A549 (cell line): Measurements from ENCODE around the gene NFIL3. TPM values are rescaled to one million over a fixed set of nuclear protein-coding genes. Genes with fewer than 3 reads are reported as not detected.
A peak's percentile ranks its signal among the peaks of the same experiment; 100 is the strongest.

Source experiments
- ATAC-seq, 2 experiments: fragments of 200-7000 bp in 1 of 2; fragments of >200 bp in 1 of 2; cut with Nextera tagmentation in 1 of 2; cut with Tn5 transposase in 1 of 2; 3 replicates each; pipeline versions ENCODE4 v1.8.0 to v1.9.1; 2018 to 2020; ENCODE audit warnings: mild to moderate bottlenecking in 1 of 2, moderate library complexity in 1 of 2
- CTCF ChIA-PET: fragments of 300-600 bp; sonication (Branson Sonifier 250); formaldehyde crosslinking; extraction: SDS; loops from one replicate; lab custom pipeline; 2021; ENCODE audit warnings: antibody characterized with exemption, inconsistent platforms; lab: Yijun Ruan, JAX
- POLR2A ChIA-PET: fragments of 350-600 bp; formaldehyde crosslinking; extraction: SDS; loops from one replicate; lab custom pipeline; 2021; ENCODE audit warnings: antibody characterized with exemption, inconsistent platforms; lab: Yijun Ruan, JAX
- DNase-seq, 2 experiments: peaks; one replicate each; pipeline versions ENCODE4 v3.0.0 to v3.0.0-alpha.2; 2011 to 2016; ENCODE audit warnings: low read depth in 1 of 2, low spot score in 1 of 2
- FAIRE-seq: peaks from 2 replicates; lab custom pipeline; 2011; peaks lifted over from hg19 to GRCh38; lab: Jason Lieb, UNC
- H3K27ac ChIP-seq, 2 experiments: fragments of >200 bp; sonication (Bioruptor Twin); formaldehyde crosslinking; 3 replicates each; pipeline ENCODE4 v1.5.1; 2016 to 2017
- H3K4me1 ChIP-seq: fragments of >200 bp; sonication (Bioruptor Twin); formaldehyde crosslinking; 3 replicates; pipeline ENCODE4 v1.6.1; 2016
- H3K4me2 ChIP-seq: fragments of >200 bp; sonication (Bioruptor Twin); formaldehyde crosslinking; 3 replicates; pipeline ENCODE4 v1.6.1; 2016
- H3K4me3 ChIP-seq: fragments of >200 bp; sonication (Bioruptor Twin); formaldehyde crosslinking; 3 replicates; pipeline ENCODE4 v1.5.1; 2016
- H3K9me3 ChIP-seq: fragments of >200 bp; sonication (Bioruptor Twin); formaldehyde crosslinking; 3 replicates; pipeline ENCODE4 v1.6.1; 2016
- EHF ChIP-seq: fragments of 250-450 bp; sonication (Bioruptor Pico); IDR thresholded peaks from 2 replicates; pipeline ENCODE4 v1.5.0; 2020; ENCODE audit warnings: mild to moderate bottlenecking
- EHMT2 ChIP-seq: fragments of 200-600 bp; sonication (generic); IDR thresholded peaks from 2 replicates; pipeline ENCODE4 v1.6.1; 2016; ENCODE audit warnings: antibody characterized with exemption, low read depth, mild to moderate bottlenecking, moderate library complexity
- FOSB ChIP-seq: fragments of 250-450 bp; sonication (Bioruptor Pico); IDR thresholded peaks from 2 replicates; pipeline ENCODE4 v1.5.0; 2020; ENCODE audit warnings: mild to moderate bottlenecking, moderate library complexity
- HDAC2 ChIP-seq: fragments of 200-600 bp; sonication (generic); IDR thresholded peaks from 2 replicates; pipeline ENCODE4 v1.6.1; 2016
- HOXB5 ChIP-seq: fragments of 250-450 bp; sonication (Bioruptor Pico); IDR thresholded peaks from 2 replicates; pipeline ENCODE4 v1.5.0; 2020; ENCODE audit warnings: mild to moderate bottlenecking, moderate library complexity
- MAFK ChIP-seq: fragments of 450-650 bp; IDR thresholded peaks from 2 replicates; pipeline ENCODE4 v1.6.1; 2014; ENCODE audit not compliant: partially characterized antibody
- MAZ ChIP-seq: fragments of 150-350 bp; IDR thresholded peaks from 2 replicates; pipeline ENCODE4 v1.6.1; 2014; ENCODE audit warnings: antibody characterized with exemption, low read depth, low read length, borderline replicate concordance
- NFE2L2 ChIP-seq: fragments of 150-350 bp; conservative IDR thresholded peaks from 2 replicates; pipeline ENCODE4 v1.6.1; 2014; ENCODE audit warnings: low read length
- SMC3 ChIP-seq: fragments of >200 bp; sonication (Bioruptor Twin); formaldehyde crosslinking; IDR thresholded peaks from 3 replicates; pipeline ENCODE4 v1.6.1; 2018; ENCODE audit warnings: inconsistent platforms
- WGBS: methylation state at CpG from one replicate; pipeline ENCODE4 v1.1.6; 2017; ENCODE audit errors: missing lambda C conversion rate; 5-methylcytosine and 5-hydroxymethylcytosine counted together
- polyA plus RNA-seq, 4 experiments: library from polyadenylated mRNA; depleted of rRNA in 3 of 4; stranded (reverse); fragments of >200 nt; fragmentation: RNase III in 1 of 4; extraction: RNeasy Plus Mini Kit Qiagen cat#74134 plus additional on column Dnase treatment in 1 of 4; gene quantifications; 2 replicates in 3 of 4; 3 replicates in 1 of 4; pipeline ENCODE4 v1.2.3, GENCODE V29; 2011 to 2017
- TF ChIP-seq, protein P1 (sequence below): fragments of >200 bp; sonication (Bioruptor Twin); formaldehyde crosslinking; IDR thresholded peaks from 3 replicates; pipeline ENCODE4 v1.6.1; 2016
- TF ChIP-seq, protein P2 (sequence below): IDR thresholded peaks from 2 replicates; pipeline ENCODE4 v1.6.1; 2012
- TF ChIP-seq, protein P3 (sequence below): fragments of 250-450 bp; sonication (Bioruptor Pico); IDR thresholded peaks from 2 replicates; pipeline ENCODE4 v1.5.0; 2021; ENCODE audit warnings: mild to moderate bottlenecking, moderate library complexity, borderline replicate concordance

Gene NFIL3
- polyA plus RNA-seq, 2 of the 4 experiments (the other 2 are of a cell fraction), result 10.5 to 16.1 TPM

DNA sequence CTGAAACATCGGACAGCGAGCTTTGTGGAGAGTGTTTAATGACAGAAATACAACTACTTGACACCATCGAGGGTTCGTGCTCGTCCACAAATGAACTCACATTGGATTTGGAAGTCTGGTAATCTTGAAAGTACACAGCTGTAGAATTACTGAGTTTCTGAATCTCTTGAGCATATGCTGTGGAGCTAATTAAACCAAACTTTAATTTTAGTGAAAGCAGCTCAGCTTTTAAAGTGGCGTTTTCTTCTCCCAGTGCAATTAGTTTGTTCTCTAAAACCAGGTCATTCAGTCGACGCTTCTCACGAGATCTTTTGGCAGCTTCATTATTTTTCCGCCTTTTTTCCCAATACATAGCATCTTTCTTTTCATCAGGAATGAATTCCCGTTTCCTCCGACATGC is 13.5 kb downstream of the NFIL3 start:
- no peak overlapping the region for H3K4me3 ChIP-seq
- ChIA-PET CTCF (interaction anchor here (0.7 to 3.2 kb wide), 8 partner anchors 13 to 495 kb away, joined by 3 to 9 read pairs (median 6); no protein-coding TSS in a partner anchor), POLR2A (interaction anchor here (1.2 kb wide), 1 partner anchor 14 kb away, joined by 5 read pairs; the partner anchor contains the start of gene NFIL3)
- TF ChIP-seq, protein P1, sequence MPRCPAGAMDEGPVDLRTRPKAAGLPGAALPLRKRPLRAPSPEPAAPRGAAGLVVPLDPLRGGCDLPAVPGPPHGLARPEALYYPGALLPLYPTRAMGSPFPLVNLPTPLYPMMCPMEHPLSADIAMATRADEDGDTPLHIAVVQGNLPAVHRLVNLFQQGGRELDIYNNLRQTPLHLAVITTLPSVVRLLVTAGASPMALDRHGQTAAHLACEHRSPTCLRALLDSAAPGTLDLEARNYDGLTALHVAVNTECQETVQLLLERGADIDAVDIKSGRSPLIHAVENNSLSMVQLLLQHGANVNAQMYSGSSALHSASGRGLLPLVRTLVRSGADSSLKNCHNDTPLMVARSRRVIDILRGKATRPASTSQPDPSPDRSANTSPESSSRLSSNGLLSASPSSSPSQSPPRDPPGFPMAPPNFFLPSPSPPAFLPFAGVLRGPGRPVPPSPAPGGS, result no peak
- TF ChIP-seq, protein P2, sequence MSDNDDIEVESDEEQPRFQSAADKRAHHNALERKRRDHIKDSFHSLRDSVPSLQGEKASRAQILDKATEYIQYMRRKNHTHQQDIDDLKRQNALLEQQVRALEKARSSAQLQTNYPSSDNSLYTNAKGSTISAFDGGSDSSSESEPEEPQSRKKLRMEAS, result no peak
- ATAC-seq (no peak), FAIRE-seq (no peak), DNase-seq (no peak)
- H3K9me3 ChIP-seq, result no peaks in the 10 kb centered on the region
- H3K4me1 ChIP-seq, result peaks cover 20% of the 10 kb centered on the region; the same call in 2 of the 3 replicates
- no peak overlapping the region for H3K27ac ChIP-seq
- no peak overlapping the region for H3K4me2 ChIP-seq
- 96% methylated on average over 12 of the region's 12 CpGs for WGBS

DNA sequence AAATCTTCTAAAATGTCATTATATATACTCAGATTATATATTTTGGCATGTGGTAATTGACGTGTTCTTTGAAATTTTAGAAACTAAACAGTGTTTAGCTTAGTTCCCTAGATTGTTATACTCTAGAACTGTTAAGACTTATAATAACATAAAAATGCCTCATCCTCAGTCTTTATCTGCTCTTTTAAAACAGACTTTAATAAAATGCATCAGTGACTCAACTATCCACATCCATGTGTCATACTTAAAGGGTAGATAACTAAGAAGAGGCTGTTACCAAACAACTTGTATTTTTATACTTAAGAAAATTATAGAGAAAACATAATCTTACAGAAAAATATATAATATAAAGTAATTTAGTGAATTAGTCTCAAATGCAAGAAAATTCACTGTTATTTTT is 15.2 kb downstream of the NFIL3 start:
- no peak overlapping the region for H3K27ac ChIP-seq
- no peak overlapping the region for H3K4me3 ChIP-seq
- TF ChIP-seq MAFK, result no peak
- no peak for TF ChIP-seq MAZ
- TF ChIP-seq HOXB5 (CRISPR knock-in tag), result no peak
- TF ChIP-seq SMC3, result no peak
- TF ChIP-seq EHF, result no peak
- TF ChIP-seq, protein P3, sequence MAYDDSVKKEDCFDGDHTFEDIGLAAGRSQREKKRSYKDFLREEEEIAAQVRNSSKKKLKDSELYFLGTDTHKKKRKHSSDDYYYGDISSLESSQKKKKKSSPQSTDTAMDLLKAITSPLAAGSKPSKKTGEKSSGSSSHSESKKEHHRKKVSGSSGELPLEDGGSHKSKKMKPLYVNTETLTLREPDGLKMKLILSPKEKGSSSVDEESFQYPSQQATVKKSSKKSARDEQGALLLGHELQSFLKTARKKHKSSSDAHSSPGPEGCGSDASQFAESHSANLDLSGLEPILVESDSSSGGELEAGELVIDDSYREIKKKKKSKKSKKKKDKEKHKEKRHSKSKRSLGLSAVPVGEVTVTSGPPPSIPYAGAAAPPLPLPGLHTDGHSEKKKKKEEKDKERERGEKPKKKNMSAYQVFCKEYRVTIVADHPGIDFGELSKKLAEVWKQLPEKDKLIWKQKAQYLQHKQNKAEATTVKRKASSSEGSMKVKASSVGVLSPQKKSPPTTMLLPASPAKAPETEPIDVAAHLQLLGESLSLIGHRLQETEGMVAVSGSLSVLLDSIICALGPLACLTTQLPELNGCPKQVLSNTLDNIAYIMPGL (CRISPR knock-in tag), result no peak
- TF ChIP-seq FOSB (CRISPR knock-in tag), result no peak
- TF ChIP-seq, all 56 proteins: peak for 0
- no peak for DNase-seq
- Histone ChIP-seq H3K9me3 (no peaks in the 10 kb centered on the region), H3K4me1 (peaks cover 20% of the 10 kb centered on the region; the same call in 2 of the 3 replicates), H3K4me2 (no peak overlapping the region)
- ATAC-seq, result no peak
- 94% methylated on average over 1 of the region's 1 CpG for WGBS
- ChIA-PET CTCF (interaction anchor here (0.8 kb wide), 1 partner anchor 375 kb away, joined by 3 read pairs; no protein-coding TSS in a partner anchor), POLR2A (interaction anchor here (0.6 kb wide), 1 partner anchor 11 kb away, joined by 3 read pairs; no protein-coding TSS in a partner anchor)
- FAIRE-seq, result no peak

DNA sequence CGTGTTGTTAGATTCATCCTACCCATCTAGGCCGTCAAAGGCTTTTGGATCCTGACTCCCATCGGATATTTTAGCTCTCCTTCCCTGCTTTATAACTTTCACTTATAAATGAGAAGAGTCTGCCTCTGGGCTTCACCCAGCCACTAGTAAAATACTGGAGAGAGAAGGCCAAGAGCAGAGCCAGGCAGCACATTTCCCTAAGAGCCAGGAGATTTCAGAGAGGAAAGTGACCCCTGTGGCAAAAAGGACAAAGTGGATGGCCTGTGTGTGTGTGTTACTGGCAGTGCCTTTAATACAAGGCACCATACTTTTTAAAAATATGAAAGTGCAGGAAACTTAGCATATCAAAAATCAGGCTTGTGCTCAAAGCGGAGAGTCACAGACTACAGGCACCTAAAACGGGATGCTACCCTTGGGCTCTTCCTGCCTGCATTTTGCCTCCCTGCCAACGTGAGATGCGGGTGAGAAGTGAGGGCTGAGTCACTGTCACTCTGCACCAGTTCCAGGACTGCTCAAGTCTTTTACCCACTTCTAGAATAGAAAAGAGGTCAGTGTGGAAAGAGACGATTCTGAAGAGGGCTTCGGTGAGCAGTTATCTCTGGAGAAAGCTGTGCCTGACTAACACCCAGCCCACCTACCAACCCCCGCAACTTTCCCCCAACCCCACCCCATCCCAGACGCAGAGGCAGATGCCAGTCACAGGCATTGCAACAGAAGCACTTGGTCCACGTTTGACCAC is 15.9 kb downstream of the NFIL3 start:
- no peak overlapping the region for H3K4me2 ChIP-seq
- no peak for DNase-seq
- H3K27ac ChIP-seq, result no peak overlapping the region
- H3K4me1 ChIP-seq, result peaks cover 14% of the 10 kb centered on the region; the same call in 2 of the 3 replicates
- no peak overlapping the region for H3K4me3 ChIP-seq
- CTCF ChIA-PET, result interaction anchor here (0.6 to 2.2 kb wide), 2 partner anchors 11 to 279 kb away, joined by 3 to 5 read pairs; no protein-coding TSS in a partner anchor
- WGBS, result 84% methylated on average over 11 of the region's 12 CpGs
- no peak for FAIRE-seq
- POLR2A ChIA-PET, result interaction anchor here (0.6 kb wide), 1 partner anchor 11 kb away, joined by 3 read pairs; no protein-coding TSS in a partner anchor
- TF ChIP-seq EHMT2, result no peak
- no peak for TF ChIP-seq NFE2L2
- TF ChIP-seq HDAC2, result no peak
- TF ChIP-seq, protein P1, result no peak
- TF ChIP-seq EHF, result no peak
- no peaks in the 10 kb centered on the region for H3K9me3 ChIP-seq
- peak in 1 of 2 experiments; percentile 42; a peak in 2 of 6 replicates for ATAC-seq
